ENCODE data around the gene ERC2.

DNA sequence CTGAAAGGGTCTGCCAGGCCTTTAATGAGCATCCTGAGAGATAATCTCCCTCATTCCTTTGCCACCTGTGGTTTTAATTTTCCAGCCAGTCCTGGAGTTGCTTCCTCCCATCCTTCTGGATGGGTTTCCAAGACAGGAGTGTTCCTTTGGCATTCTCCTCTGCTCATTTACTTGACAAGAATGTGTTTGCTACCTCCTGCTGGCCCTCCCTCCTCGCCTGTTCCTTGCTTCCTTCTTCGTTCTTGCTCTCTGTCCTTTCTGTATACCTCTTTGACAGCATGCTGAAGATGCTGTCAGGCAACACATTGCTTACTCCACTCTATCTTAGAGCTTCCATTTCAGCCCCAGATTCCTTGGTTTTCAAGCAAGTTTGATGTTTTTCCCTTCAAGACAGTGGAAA, 46.0 kb downstream of the ERC2 start:
- TF ChIP-seq POLR2AphosphoS5 (IDR thresholded peaks at IDR 0.05; ENCODE audit: low read depth, low read length) (no peak), TAF1 (IDR thresholded peaks at IDR 0.05; ENCODE audit: borderline replicate concordance, low read depth, low read length) (no peak), POLR2A (IDR thresholded peaks at IDR 0.05; ENCODE audit: low read depth, low read length) (no peak)

Measured in GM12892 (cell line).